HCT116 (cell line): ENCODE data around the gene PICALM. TPM values are rescaled to one million over a fixed set of nuclear protein-coding genes. Genes with fewer than 3 reads are reported as not detected.

Experiments used
- ATAC-seq: fragments of 200-7000 bp; cut with Tn5 transposase; 2 replicates; pipeline ENCODE4 v1.9.1; 2020; ENCODE audit warnings: mild to moderate bottlenecking, moderate library complexity
- BruUV-seq: library from RNA; stranded (reverse); fragments of 400-500 nt; replicated peaks from 2 replicates; lab custom pipeline; 2021; lab: Mats Ljungman, UMichigan
- CTCF ChIA-PET: fragments of 300-600 bp; sonication (Branson Sonifier 250); formaldehyde crosslinking; loops from one replicate; lab custom pipeline; 2021; ENCODE audit warnings: antibody characterized with exemption; lab: Charles Lee
- POLR2A ChIA-PET: fragments of 300-600, 350-600 bp; sonication (Branson Sonifier 250); formaldehyde crosslinking; loops from one replicate; lab custom pipeline; 2021; ENCODE audit warnings: antibody characterized with exemption; lab: Charles Lee
- RAD21 ChIA-PET, 2 experiments: fragments of 300-600 bp; sonication (Branson Sonifier 250); formaldehyde crosslinking; loops; one replicate each; lab custom pipeline; 2023; ENCODE audit warnings: low total read pairs in 2 of 2; ENCODE audit not compliant: uncharacterized antibody in 2 of 2, unreplicated experiment in 2 of 2, low non-redundant PET in 1 of 2; lab: Charles Lee
- DNase-seq: peaks from one replicate; pipeline ENCODE4 v3.0.0-alpha.2; 2010; ENCODE audit warnings: low read depth, low spot score
- H2AFZ ChIP-seq: fragments of 200-600 bp; shearing (Covaris generic), sonication (generic); 2 replicates; pipeline ENCODE4 v1.6.1; 2017; ENCODE audit warnings: low read depth, mixed run types, mixed read lengths, antibody characterized with exemption, low read length; ENCODE audit not compliant: poor library complexity, severe bottlenecking
- H3K27ac ChIP-seq: 2 replicates; pipeline ENCODE4 v1.5.1; 2012; ENCODE audit warnings: low read depth, low read length
- H3K27me3 ChIP-seq: fragments of 200-600 bp; sonication (generic); 2 replicates; pipeline ENCODE4 v1.6.1; 2016; ENCODE audit warnings: mixed run types, low read length, mixed read lengths; ENCODE audit not compliant: insufficient read depth
- H3K36me3 ChIP-seq, 2 experiments: fragments of 200-500 bp in 1 of 2; fragments of 200-600 bp in 1 of 2; sonication (Bioruptor generic) in 1 of 2; sonication (generic) in 1 of 2; 2 replicates each; pipeline versions ENCODE4 v1.5.1 to v1.6.1; 2014 to 2016; ENCODE audit warnings: low read length in 2 of 2, inconsistent platforms in 1 of 2, mixed read lengths in 1 of 2, mixed run types in 1 of 2; ENCODE audit not compliant: insufficient read depth in 2 of 2, control insufficient read depth in 1 of 2
- H3K4me1 ChIP-seq, 2 experiments: fragments of 200-600 bp in 1 of 2; sonication (generic) in 1 of 2; 2 replicates each; pipeline versions ENCODE4 v1.5.1 to v1.6.1; 2012 to 2017; ENCODE audit warnings: low read length in 2 of 2, inconsistent platforms in 1 of 2, mild to moderate bottlenecking in 1 of 2, mixed read lengths in 1 of 2, mixed run types in 1 of 2, moderate library complexity in 1 of 2; ENCODE audit not compliant: insufficient read depth in 2 of 2, control insufficient read depth in 1 of 2
- H3K4me2 ChIP-seq: fragments of 200-600 bp; sonication (generic); 2 replicates; pipeline ENCODE4 v1.6.1; 2017; ENCODE audit warnings: mixed run types, low read length, mixed read lengths
- H3K4me3 ChIP-seq, 2 experiments: fragments of 200-600 bp in 1 of 2; sonication (generic) in 1 of 2; replicated peaks in 1 of 2; 2 replicates each; pipeline ENCODE4 v1.5.1; 2011 to 2016; ENCODE audit warnings: low read length in 2 of 2, control low read depth in 1 of 2, low read depth in 1 of 2, mild to moderate bottlenecking in 1 of 2, mixed read lengths in 1 of 2, mixed run types in 1 of 2
- H3K79me2 ChIP-seq: fragments of 200-600 bp; sonication (generic); 2 replicates; pipeline ENCODE4 v1.6.1; 2017; ENCODE audit warnings: mild to moderate bottlenecking, mixed run types, low read length, moderate library complexity, mixed read lengths; ENCODE audit not compliant: insufficient read depth
- H3K9ac ChIP-seq: fragments of 200-600 bp; sonication (generic); 2 replicates; pipeline ENCODE4 v1.6.1; 2016; ENCODE audit warnings: low read length, mixed read lengths
- H3K9me2 ChIP-seq: fragments of 200-600 bp; sonication (generic), shearing (Covaris generic); 2 replicates; pipeline ENCODE4 v1.6.1; 2017; ENCODE audit warnings: mixed run types, mild to moderate bottlenecking, moderate library complexity; ENCODE audit not compliant: insufficient read depth
- H3K9me3 ChIP-seq, 2 experiments: fragments of 200-500 bp in 1 of 2; fragments of 200-600 bp in 1 of 2; sonication (Bioruptor generic) in 1 of 2; sonication (generic) in 1 of 2; 2 replicates each; pipeline ENCODE4 v1.6.1; 2014 to 2017; ENCODE audit warnings: low read length in 2 of 2, mixed read lengths in 2 of 2, inconsistent platforms in 1 of 2, low read depth in 1 of 2, mild to moderate bottlenecking in 1 of 2, mixed run types in 1 of 2, moderate library complexity in 1 of 2; ENCODE audit not compliant: control insufficient read depth in 1 of 2, insufficient read depth in 1 of 2
- H4K20me1 ChIP-seq: fragments of 200-600 bp; sonication (generic), shearing (Covaris generic); 2 replicates; pipeline ENCODE4 v1.6.1; 2017; ENCODE audit warnings: mixed run types, mild to moderate bottlenecking, moderate library complexity; ENCODE audit not compliant: insufficient read depth
- CBX3 ChIP-seq: IDR thresholded peaks from 2 replicates; pipeline ENCODE4 v1.6.1; 2012; ENCODE audit warnings: low read depth
- CEBPB ChIP-seq: IDR thresholded peaks from 2 replicates; pipeline ENCODE4 v1.6.1; 2012; ENCODE audit warnings: low read depth
- EGR1 ChIP-seq: IDR thresholded peaks from 2 replicates; pipeline ENCODE4 v1.6.1; 2012; ENCODE audit warnings: low read depth
- EZH2 ChIP-seq: fragments of 200-600 bp; sonication (generic); IDR thresholded peaks from 2 replicates; pipeline ENCODE4 v1.6.1; 2017; ENCODE audit warnings: antibody characterized with exemption, mixed run types
- EZH2phosphoT487 ChIP-seq: fragments of 200-600 bp; IDR thresholded peaks from 2 replicates; pipeline ENCODE4 v1.6.1; 2018; ENCODE audit warnings: antibody characterized with exemption, borderline replicate concordance
- FOSL1 ChIP-seq: IDR thresholded peaks from 2 replicates; pipeline ENCODE4 v1.6.1; 2012; ENCODE audit warnings: low read depth
- JUND ChIP-seq: IDR thresholded peaks from 2 replicates; pipeline ENCODE4 v1.6.1; 2012
- POLR2A ChIP-seq: IDR thresholded peaks from 2 replicates; pipeline ENCODE4 v1.7.0; 2011; ENCODE audit warnings: borderline replicate concordance; ENCODE audit not compliant: insufficient read depth, insufficient read length; ENCODE audit errors: extremely low read depth
- POLR2AphosphoS5 ChIP-seq: IDR thresholded peaks from 2 replicates; pipeline ENCODE4 v1.6.1; 2011; ENCODE audit warnings: mild to moderate bottlenecking, low read depth, low read length, moderate library complexity
- RAD21 ChIP-seq: IDR thresholded peaks from 2 replicates; pipeline ENCODE4 v1.6.1; 2012; ENCODE audit warnings: low read depth, mild to moderate bottlenecking
- SP1 ChIP-seq: IDR thresholded peaks from 2 replicates; pipeline ENCODE4 v1.6.1; 2012; ENCODE audit warnings: low read depth
- SRF ChIP-seq: IDR thresholded peaks from 2 replicates; pipeline ENCODE4 v1.6.1; 2012; ENCODE audit warnings: low read depth
- YY1 ChIP-seq: IDR thresholded peaks from 2 replicates; pipeline ENCODE4 v1.6.1; 2011; ENCODE audit warnings: low read length, low read depth, moderate library complexity, mild to moderate bottlenecking; ENCODE audit not compliant: insufficient replicate concordance; ENCODE audit errors: extremely low read depth
- ZFX ChIP-seq: fragments of 450-650 bp; IDR thresholded peaks from 2 replicates; pipeline ENCODE4 v1.6.1; 2017
- intact Hi-C: fragments of 100-400 bp; cut with micrococcal nuclease; formaldehyde crosslinking; loops from 2 replicates; pipeline ENCODE4 v1.10.0; 2022
- total RNA-seq: library from RNA; stranded (reverse); gene quantifications from one replicate; pipeline ENCODE4 v1.2.1, GENCODE V29; 2021; ENCODE audit not compliant: unreplicated experiment
- TF ChIP-seq, protein P1 (sequence below): IDR thresholded peaks from 2 replicates; pipeline ENCODE4 v1.6.1; 2012
- TF ChIP-seq, protein P2 (sequence below), 3 experiments: fragments of 200-600 bp in 1 of 3; sonication (generic) in 1 of 3; IDR thresholded peaks in 2 of 3; conservative IDR thresholded peaks in 1 of 3; 2 replicates each; pipeline ENCODE4 v1.5.1; 2012 to 2017; ENCODE audit warnings: low read depth in 2 of 3, low read length in 2 of 3, antibody characterized with exemption in 1 of 3, borderline replicate concordance in 1 of 3, control low read depth in 1 of 3, mild to moderate bottlenecking in 1 of 3, mixed read lengths in 1 of 3, mixed run types in 1 of 3, moderate library complexity in 1 of 3; ENCODE audit not compliant: insufficient read depth in 1 of 3
- TF ChIP-seq, protein P3 (sequence below): IDR thresholded peaks from 2 replicates; pipeline ENCODE4 v1.6.1; 2012; ENCODE audit warnings: low read depth
- TF ChIP-seq, protein P4 (sequence below): IDR thresholded peaks from 2 replicates; pipeline ENCODE4 v1.6.1; 2012

PICALM gene
- total RNA-seq, 1 experiment from 2014 or later, result 90.6 TPM

DNA sequence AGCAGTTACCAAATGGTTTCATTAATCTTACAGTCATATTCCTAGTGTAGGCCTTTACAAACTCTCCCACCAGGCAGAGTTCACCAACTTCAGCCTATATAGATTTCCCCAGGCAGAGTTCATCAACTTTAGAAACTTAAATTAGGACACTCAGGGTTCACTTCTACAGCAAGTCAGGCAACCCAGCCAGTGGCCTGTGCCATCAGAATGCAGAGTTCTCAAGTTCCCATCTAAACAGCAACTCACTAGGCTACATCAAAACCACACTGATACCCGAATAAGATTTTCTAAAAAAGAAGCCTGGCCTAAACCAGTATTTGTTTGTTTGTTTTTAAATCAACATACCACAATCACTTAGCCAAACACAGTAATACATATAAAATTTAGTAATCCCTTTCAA lies 33.7 kb downstream of the PICALM start:
- H4K20me1 ChIP-seq, result peaks cover 11% of the 10 kb centered on the region; the same call in 1 of the 2 replicates
- no peak overlapping the region for H3K27ac ChIP-seq
- no peak overlapping the region for H3K4me3 ChIP-seq
- POLR2A ChIA-PET, result no interaction called here
- ATAC-seq (no peak), DNase-seq (no peak)
- TF ChIP-seq EZH2 (no peak), SP1 (no peak), POLR2AphosphoS5 (no peak), EZH2phosphoT487 (no peak), CEBPB (no peak), YY1 (no peak), SRF (no peak), FOSL1 (no peak), POLR2A (no peak), JUND (no peak), RAD21 (no peak), EGR1 (no peak), ZFX (no peak), CBX3 (no peak)
- TF ChIP-seq, protein P1, sequence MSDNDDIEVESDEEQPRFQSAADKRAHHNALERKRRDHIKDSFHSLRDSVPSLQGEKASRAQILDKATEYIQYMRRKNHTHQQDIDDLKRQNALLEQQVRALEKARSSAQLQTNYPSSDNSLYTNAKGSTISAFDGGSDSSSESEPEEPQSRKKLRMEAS, result no peak
- TF ChIP-seq, protein P2, sequence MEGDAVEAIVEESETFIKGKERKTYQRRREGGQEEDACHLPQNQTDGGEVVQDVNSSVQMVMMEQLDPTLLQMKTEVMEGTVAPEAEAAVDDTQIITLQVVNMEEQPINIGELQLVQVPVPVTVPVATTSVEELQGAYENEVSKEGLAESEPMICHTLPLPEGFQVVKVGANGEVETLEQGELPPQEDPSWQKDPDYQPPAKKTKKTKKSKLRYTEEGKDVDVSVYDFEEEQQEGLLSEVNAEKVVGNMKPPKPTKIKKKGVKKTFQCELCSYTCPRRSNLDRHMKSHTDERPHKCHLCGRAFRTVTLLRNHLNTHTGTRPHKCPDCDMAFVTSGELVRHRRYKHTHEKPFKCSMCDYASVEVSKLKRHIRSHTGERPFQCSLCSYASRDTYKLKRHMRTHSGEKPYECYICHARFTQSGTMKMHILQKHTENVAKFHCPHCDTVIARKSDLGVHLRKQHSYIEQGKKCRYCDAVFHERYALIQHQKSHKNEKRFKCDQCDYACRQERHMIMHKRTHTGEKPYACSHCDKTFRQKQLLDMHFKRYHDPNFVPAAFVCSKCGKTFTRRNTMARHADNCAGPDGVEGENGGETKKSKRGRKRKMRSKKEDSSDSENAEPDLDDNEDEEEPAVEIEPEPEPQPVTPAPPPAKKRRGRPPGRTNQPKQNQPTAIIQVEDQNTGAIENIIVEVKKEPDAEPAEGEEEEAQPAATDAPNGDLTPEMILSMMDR (IDR thresholded peaks at IDR 0.05 in 2 of 3, conservative IDR thresholded peaks at IDR 0.05 in 1 of 3; ENCODE audit: borderline replicate concordance in 1 of 3, insufficient read depth in 1 of 3, low read depth in 2 of 3, low read length in 2 of 3), result no peak
- TF ChIP-seq, protein P3, sequence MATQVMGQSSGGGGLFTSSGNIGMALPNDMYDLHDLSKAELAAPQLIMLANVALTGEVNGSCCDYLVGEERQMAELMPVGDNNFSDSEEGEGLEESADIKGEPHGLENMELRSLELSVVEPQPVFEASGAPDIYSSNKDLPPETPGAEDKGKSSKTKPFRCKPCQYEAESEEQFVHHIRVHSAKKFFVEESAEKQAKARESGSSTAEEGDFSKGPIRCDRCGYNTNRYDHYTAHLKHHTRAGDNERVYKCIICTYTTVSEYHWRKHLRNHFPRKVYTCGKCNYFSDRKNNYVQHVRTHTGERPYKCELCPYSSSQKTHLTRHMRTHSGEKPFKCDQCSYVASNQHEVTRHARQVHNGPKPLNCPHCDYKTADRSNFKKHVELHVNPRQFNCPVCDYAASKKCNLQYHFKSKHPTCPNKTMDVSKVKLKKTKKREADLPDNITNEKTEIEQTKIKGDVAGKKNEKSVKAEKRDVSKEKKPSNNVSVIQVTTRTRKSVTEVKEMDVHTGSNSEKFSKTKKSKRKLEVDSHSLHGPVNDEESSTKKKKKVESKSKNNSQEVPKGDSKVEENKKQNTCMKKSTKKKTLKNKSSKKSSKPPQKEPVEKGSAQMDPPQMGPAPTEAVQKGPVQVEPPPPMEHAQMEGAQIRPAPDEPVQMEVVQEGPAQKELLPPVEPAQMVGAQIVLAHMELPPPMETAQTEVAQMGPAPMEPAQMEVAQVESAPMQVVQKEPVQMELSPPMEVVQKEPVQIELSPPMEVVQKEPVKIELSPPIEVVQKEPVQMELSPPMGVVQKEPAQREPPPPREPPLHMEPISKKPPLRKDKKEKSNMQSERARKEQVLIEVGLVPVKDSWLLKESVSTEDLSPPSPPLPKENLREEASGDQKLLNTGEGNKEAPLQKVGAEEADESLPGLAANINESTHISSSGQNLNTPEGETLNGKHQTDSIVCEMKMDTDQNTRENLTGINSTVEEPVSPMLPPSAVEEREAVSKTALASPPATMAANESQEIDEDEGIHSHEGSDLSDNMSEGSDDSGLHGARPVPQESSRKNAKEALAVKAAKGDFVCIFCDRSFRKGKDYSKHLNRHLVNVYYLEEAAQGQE, result no peak
- TF ChIP-seq, protein P4, sequence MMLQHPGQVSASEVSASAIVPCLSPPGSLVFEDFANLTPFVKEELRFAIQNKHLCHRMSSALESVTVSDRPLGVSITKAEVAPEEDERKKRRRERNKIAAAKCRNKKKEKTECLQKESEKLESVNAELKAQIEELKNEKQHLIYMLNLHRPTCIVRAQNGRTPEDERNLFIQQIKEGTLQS, result no peak
- no TSS peak for BruUV-seq
- H3K79me2 ChIP-seq, result peaks cover 80% of the 10 kb centered on the region
- H3K9me3 ChIP-seq, result no peaks in the 10 kb centered on the region
- CTCF ChIA-PET, result no interaction called here
- intact Hi-C loops, result no loop called here
- RAD21 ChIA-PET, result no interaction called here
- H3K36me3 ChIP-seq, result no peaks in the 10 kb centered on the region
- H3K4me2 ChIP-seq, result no peak overlapping the region
- H3K27me3 ChIP-seq, result no peaks in the 10 kb centered on the region
- H3K9ac ChIP-seq, result no peak overlapping the region
- H2AFZ ChIP-seq, result no peak overlapping the region
- no peaks in the 10 kb centered on the region for H3K9me2 ChIP-seq
- H3K4me1 ChIP-seq, result no peaks in the 10 kb centered on the region
